Upper lobe of left lung (tissue), 4 donors: ENCODE results near the gene STAT3.

ENCODE experiments used
- POLR2AphosphoS5 ChIP-seq, 2 donors: sonication (generic); formaldehyde crosslinking; IDR thresholded peaks; one replicate each; pipeline ENCODE4 v1.5.1; 2017; ENCODE audit warnings: antibody characterized with exemption in 2 of 2
- TF ChIP-seq, protein P1 (sequence below), 6 experiments: fragments of 450-650 bp in 4 of 6; fragments of 200-600 bp in 2 of 6; sonication (generic) in 2 of 6; IDR thresholded peaks; one replicate each; pipeline ENCODE4 v1.5.1; 2016 to 2019; ENCODE audit warnings: antibody characterized with exemption in 6 of 6

GRCh38 chr17:42392692-42393415 lies 4.6 kb upstream of the STAT3 start:
- TF ChIP-seq, protein P1, sequence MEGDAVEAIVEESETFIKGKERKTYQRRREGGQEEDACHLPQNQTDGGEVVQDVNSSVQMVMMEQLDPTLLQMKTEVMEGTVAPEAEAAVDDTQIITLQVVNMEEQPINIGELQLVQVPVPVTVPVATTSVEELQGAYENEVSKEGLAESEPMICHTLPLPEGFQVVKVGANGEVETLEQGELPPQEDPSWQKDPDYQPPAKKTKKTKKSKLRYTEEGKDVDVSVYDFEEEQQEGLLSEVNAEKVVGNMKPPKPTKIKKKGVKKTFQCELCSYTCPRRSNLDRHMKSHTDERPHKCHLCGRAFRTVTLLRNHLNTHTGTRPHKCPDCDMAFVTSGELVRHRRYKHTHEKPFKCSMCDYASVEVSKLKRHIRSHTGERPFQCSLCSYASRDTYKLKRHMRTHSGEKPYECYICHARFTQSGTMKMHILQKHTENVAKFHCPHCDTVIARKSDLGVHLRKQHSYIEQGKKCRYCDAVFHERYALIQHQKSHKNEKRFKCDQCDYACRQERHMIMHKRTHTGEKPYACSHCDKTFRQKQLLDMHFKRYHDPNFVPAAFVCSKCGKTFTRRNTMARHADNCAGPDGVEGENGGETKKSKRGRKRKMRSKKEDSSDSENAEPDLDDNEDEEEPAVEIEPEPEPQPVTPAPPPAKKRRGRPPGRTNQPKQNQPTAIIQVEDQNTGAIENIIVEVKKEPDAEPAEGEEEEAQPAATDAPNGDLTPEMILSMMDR (IDR thresholded peaks at IDR 0.05): no peak
- no peak for TF ChIP-seq POLR2AphosphoS5 (IDR thresholded peaks at IDR 0.05)
